ENCODE measurements around the gene DROSHA. TPM values are rescaled to one million over a fixed set of nuclear protein-coding genes. Genes with fewer than 3 reads are reported as not detected.

DROSHA gene
- total and polyA plus RNA-seq, 2 experiments from 2014 or later: 25.3 to 40.8 TPM

- Histone ChIP-seq H3K4me2 (no peak overlapping the region), H3K36me3 (replicated peaks; ENCODE audit: insufficient read depth, low read depth) (no peaks in the 10 kb centered on the region), H3K27me3 (no peaks in the 10 kb centered on the region)
These were observed 53.0 kb downstream of the DROSHA start for GRCh38 chr5:31478901-31479300.

DNA sequence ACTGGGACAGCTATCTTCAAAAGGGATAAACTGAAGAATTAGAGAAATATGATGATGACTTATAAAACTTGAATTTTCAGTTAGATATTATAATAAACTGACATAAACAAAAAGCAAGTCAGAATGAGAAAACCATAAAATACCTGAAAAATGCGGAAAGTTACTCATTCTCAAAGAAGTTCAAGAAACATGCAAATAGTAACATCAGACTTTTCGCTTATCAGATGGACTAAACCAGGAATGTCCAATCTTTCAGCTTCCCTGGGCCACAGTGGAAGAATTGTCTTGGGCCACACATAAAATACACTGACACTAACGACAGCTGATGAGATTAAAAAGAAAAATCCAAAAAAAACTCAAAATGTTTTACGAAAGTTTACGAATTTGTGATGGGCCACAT, 53.9 kb downstream of the DROSHA start:
- no peak for DNase-seq (ENCODE audit: low spot score)
- no peaks in the 10 kb centered on the region for H3K79me2 ChIP-seq
- TF ChIP-seq EZH2 (IDR thresholded peaks at IDR 0.05; ENCODE audit: borderline replicate concordance): no peak
- no peak for TF ChIP-seq EZH2phosphoT487 (IDR thresholded peaks at IDR 0.05; ENCODE audit: low read depth, severe bottlenecking, unreplicated experiment)
- TF ChIP-seq CTCF (IDR thresholded peaks at IDR 0.05; ENCODE audit: poor library complexity): no peak
- H3K4me2 ChIP-seq: no peak overlapping the region
- no peak overlapping the region for H3K27ac ChIP-seq
- H3K36me3 ChIP-seq (replicated peaks; ENCODE audit: insufficient read depth, low read depth): no peaks in the 10 kb centered on the region
- no peaks in the 10 kb centered on the region for H3K9me3 ChIP-seq (ENCODE audit: low read depth)
- no peaks in the 10 kb centered on the region for H4K20me1 ChIP-seq (ENCODE audit: insufficient read depth, poor library complexity, severe bottlenecking)
- H3K4me1 ChIP-seq (ENCODE audit: insufficient read depth): no peaks in the 10 kb centered on the region
- H2AFZ ChIP-seq: no peak overlapping the region
- no peaks in the 10 kb centered on the region for H3K27me3 ChIP-seq
- 98% methylated on average over 5 of the region's 5 CpGs for WGBS (ENCODE audit: low lambda C conversion rate, missing lambda C conversion rate)
- H3K9me2 ChIP-seq (replicated peaks; ENCODE audit: insufficient read depth): no peaks in the 10 kb centered on the region
- no peak overlapping the region for H3K4me3 ChIP-seq

More at GRCh38 chr5:31478901-31479300, 53.0 kb downstream of the DROSHA start:
- no peaks in the 10 kb centered on the region for H3K79me2 ChIP-seq
- no peaks in the 10 kb centered on the region for H4K20me1 ChIP-seq (ENCODE audit: insufficient read depth, poor library complexity, severe bottlenecking)
- no peaks in the 10 kb centered on the region for H3K9me3 ChIP-seq (ENCODE audit: low read depth)
- no peak overlapping the region for H3K27ac ChIP-seq
- H3K4me1 ChIP-seq (ENCODE audit: insufficient read depth): no peaks in the 10 kb centered on the region
- no peak overlapping the region for H3K4me3 ChIP-seq
- TF ChIP-seq EZH2 (IDR thresholded peaks at IDR 0.05; ENCODE audit: borderline replicate concordance) (no peak), EZH2phosphoT487 (IDR thresholded peaks at IDR 0.05; ENCODE audit: low read depth, severe bottlenecking, unreplicated experiment) (no peak), CTCF (IDR thresholded peaks at IDR 0.05; ENCODE audit: poor library complexity) (no peak)
- no peaks in the 10 kb centered on the region for H3K9me2 ChIP-seq (replicated peaks; ENCODE audit: insufficient read depth)
- no peak overlapping the region for H2AFZ ChIP-seq
- no peak for DNase-seq (ENCODE audit: low spot score)

GRCh38 chr5:31477516-31477915, 54.4 kb downstream of the DROSHA start:
- Histone ChIP-seq H3K4me2 (no peak overlapping the region), H3K9me3 (ENCODE audit: low read depth) (no peaks in the 10 kb centered on the region), H3K79me2 (no peaks in the 10 kb centered on the region), H2AFZ (no peak overlapping the region), H3K27ac (no peak overlapping the region), H4K20me1 (ENCODE audit: insufficient read depth, poor library complexity, severe bottlenecking) (no peaks in the 10 kb centered on the region), H3K27me3 (no peaks in the 10 kb centered on the region), H3K4me1 (ENCODE audit: insufficient read depth) (no peaks in the 10 kb centered on the region), H3K36me3 (replicated peaks; ENCODE audit: insufficient read depth, low read depth) (no peaks in the 10 kb centered on the region), H3K9me2 (replicated peaks; ENCODE audit: insufficient read depth) (no peaks in the 10 kb centered on the region), H3K4me3 (no peak overlapping the region)
- 94% methylated on average over 2 of the region's 2 CpGs for WGBS (ENCODE audit: low lambda C conversion rate, missing lambda C conversion rate)
- TF ChIP-seq EZH2 (IDR thresholded peaks at IDR 0.05; ENCODE audit: borderline replicate concordance): no peak
- TF ChIP-seq CTCF (IDR thresholded peaks at IDR 0.05; ENCODE audit: poor library complexity): no peak
- TF ChIP-seq EZH2phosphoT487 (IDR thresholded peaks at IDR 0.05; ENCODE audit: low read depth, severe bottlenecking, unreplicated experiment): no peak
- DNase-seq (ENCODE audit: low spot score): no peak

DNA sequence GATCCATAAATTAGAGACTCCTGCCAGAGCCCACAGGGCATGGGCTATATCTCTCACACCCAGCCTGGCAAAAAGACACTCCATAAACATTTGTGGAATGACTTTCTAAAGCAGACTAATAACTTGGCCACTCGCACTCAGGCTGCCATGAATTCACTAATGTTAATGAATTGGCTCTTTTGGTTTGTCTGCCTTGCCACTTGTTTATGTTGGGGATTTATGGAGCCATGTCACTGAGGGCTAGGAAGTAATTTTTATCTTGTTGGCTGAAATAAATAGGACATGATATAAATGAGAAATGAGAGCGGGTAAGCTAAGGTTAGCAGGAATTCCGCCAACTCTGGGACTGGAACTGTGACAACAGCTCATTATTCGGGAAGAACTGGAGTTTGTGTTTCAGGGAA, 55.2 kb downstream of the DROSHA start:
- no peaks in the 10 kb centered on the region for H3K36me3 ChIP-seq (replicated peaks; ENCODE audit: insufficient read depth, low read depth)
- WGBS (ENCODE audit: low lambda C conversion rate, missing lambda C conversion rate): 84% methylated on average over 4 of the region's 4 CpGs
- no peak for TF ChIP-seq EZH2 (IDR thresholded peaks at IDR 0.05; ENCODE audit: borderline replicate concordance)
- no peak for TF ChIP-seq EZH2phosphoT487 (IDR thresholded peaks at IDR 0.05; ENCODE audit: low read depth, severe bottlenecking, unreplicated experiment)
- no peak for TF ChIP-seq CTCF (IDR thresholded peaks at IDR 0.05; ENCODE audit: poor library complexity)
- no peak overlapping the region for H2AFZ ChIP-seq
- H3K4me1 ChIP-seq (ENCODE audit: insufficient read depth): no peaks in the 10 kb centered on the region
- no peak overlapping the region for H3K27ac ChIP-seq
- H3K4me3 ChIP-seq: no peak overlapping the region
- no peaks in the 10 kb centered on the region for H3K9me2 ChIP-seq (replicated peaks; ENCODE audit: insufficient read depth)
- DNase-seq (ENCODE audit: low spot score): no peak
- H3K79me2 ChIP-seq: no peaks in the 10 kb centered on the region
- H3K9me3 ChIP-seq (ENCODE audit: low read depth): no peaks in the 10 kb centered on the region
- H4K20me1 ChIP-seq (ENCODE audit: insufficient read depth, poor library complexity, severe bottlenecking): no peaks in the 10 kb centered on the region
- H3K4me2 ChIP-seq: no peak overlapping the region
- no peaks in the 10 kb centered on the region for H3K27me3 ChIP-seq

Data from hepatocyte (in vitro differentiated cells).